NCI-H2196 treated with DMSO at 0.1 percent for 48 hours (cell line): ENCODE results near the gene TWIST2.

Source experiments
- DNase-seq: peaks from one replicate; lab custom pipeline; 2025; ENCODE audit not compliant: unreplicated experiment; lab: John Stamatoyannopoulos, UW

Gene TWIST2

GRCh38 chr2:238847841-238848690 is at the start of gene TWIST2:
Gene TWIST2 (plus strand): TSS chr2:238848085. CDS start chr2:238848216, 131 bp downstream.
- DNase-seq: no peak

GRCh38 chr2:238801791-238802190 is 46.1 kb upstream of the TWIST2 start:
- no peak for DNase-seq

DNA sequence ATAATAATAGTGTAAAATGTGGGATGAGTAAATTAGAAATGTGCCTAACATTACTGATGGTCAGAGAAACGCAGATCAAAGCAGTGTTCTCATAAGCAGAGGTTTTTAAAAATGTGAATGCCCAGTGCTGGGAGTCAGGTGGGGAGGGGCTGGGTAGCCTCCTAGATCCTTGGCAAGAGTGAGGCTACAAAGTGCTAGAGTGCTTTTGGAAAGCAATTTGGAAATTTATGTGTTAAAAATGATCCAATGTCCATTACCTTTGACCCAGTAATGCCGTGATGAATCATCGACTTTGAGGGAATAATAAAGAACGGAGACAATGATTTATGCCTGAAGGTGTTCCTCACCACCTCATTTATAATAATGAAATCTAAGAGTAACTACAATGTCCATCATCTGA is 44.9 kb upstream of the TWIST2 start:
- DNase-seq: no peak

- no peak for DNase-seq
Measured at GRCh38 chr2:238803996-238804870, 43.7 kb upstream of the TWIST2 start.

- no peak for DNase-seq
Measured at GRCh38 chr2:238808761-238809160, 39.1 kb upstream of the TWIST2 start.

- no peak for DNase-seq
Measured at GRCh38 chr2:238810321-238810720, 37.6 kb upstream of the TWIST2 start.

DNA sequence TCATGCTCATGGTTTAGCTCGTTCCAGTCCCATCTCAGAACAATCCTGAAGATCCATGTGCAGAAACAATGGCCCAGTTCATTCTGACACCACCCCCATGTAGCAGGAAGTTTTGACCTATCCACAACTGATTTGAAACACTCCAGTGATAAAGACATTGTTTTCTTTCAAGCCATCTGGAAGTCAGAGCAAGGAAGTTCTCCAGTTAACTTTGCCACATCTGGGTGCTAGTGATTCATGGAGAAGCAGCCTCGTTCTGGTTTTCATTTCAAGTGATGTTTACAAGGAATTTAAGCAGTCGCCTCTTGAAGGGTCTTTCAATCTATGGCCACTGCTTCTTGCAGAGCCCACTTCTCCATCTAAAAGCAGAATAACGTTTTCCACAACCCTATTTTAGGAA is 36.6 kb upstream of the TWIST2 start:
- no peak for DNase-seq

DNA sequence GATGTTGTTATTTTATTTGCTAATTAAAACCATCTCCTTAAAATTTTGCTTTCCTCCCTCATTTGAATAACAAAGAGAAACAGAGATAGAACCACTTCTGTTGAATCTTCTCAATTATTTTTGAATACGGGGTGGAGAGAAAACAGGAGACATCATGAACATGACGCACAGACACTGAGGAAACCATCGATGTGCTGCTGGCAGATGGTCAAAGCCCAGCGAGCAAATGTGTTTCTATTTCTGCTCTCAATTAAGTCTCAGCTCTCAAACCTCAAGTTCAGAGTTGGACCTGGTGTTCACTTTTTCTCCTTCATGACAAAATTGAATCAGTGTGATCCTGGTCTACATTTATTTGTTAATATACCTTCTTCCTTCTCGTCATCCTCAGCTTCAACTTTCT is 36.1 kb upstream of the TWIST2 start:
- no peak for DNase-seq

GRCh38 chr2:238813109-238813508 is 34.8 kb upstream of the TWIST2 start:
- no peak for DNase-seq

DNA sequence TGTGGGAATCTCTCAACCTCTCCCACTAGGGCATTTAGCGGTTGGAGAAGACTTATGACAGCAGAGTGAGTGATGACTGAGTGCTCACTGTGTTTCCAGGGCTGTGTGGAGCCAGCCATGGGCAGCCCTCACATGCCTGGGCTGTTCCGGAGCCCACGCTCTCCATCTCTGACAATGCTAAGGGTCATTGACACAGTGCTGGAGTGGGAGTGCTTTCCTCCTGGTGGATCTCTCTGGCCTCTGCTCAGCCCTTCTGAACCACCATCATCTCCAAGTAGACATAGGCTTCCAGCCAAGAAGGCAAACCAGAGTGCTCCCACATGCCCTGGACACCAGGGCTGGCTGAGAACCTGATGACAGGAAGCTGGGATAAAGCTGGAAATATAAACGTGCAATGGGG is 33.1 kb upstream of the TWIST2 start:
- DNase-seq: no peak

GRCh38 chr2:238816291-238816690 is 31.6 kb upstream of the TWIST2 start:
- no peak for DNase-seq

- no peak for DNase-seq
Measured at GRCh38 chr2:238817382-238817781, 30.5 kb upstream of the TWIST2 start.

DNA sequence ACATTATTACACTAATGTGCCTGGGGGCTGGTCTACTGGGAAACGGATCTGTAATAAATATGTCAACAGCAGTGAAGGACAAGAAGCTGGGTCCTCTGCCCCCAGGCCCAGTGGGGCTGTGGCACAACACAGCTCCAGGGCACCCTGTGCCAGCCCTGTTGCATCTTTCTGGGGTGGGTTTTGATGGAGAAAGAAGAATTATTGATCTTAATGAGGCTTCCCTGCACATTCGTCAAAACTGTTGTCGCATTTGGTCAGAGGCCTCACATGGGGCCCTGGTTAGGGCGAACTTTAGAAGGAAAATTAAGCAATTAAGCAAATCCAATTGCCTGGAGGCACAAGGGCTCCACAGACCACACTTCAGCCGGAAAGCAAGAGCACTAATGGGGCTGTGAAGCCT is 30.0 kb upstream of the TWIST2 start:
- no peak for DNase-seq

GRCh38 chr2:238818561-238818960 is 29.3 kb upstream of the TWIST2 start:
- DNase-seq: no peak

GRCh38 chr2:238820197-238820596 is 27.7 kb upstream of the TWIST2 start:
- no peak for DNase-seq

- no peak for DNase-seq
Measured at GRCh38 chr2:238820916-238821315, 27.0 kb upstream of the TWIST2 start.

GRCh38 chr2:238821391-238821790 is 26.5 kb upstream of the TWIST2 start:
- no peak for DNase-seq

DNA sequence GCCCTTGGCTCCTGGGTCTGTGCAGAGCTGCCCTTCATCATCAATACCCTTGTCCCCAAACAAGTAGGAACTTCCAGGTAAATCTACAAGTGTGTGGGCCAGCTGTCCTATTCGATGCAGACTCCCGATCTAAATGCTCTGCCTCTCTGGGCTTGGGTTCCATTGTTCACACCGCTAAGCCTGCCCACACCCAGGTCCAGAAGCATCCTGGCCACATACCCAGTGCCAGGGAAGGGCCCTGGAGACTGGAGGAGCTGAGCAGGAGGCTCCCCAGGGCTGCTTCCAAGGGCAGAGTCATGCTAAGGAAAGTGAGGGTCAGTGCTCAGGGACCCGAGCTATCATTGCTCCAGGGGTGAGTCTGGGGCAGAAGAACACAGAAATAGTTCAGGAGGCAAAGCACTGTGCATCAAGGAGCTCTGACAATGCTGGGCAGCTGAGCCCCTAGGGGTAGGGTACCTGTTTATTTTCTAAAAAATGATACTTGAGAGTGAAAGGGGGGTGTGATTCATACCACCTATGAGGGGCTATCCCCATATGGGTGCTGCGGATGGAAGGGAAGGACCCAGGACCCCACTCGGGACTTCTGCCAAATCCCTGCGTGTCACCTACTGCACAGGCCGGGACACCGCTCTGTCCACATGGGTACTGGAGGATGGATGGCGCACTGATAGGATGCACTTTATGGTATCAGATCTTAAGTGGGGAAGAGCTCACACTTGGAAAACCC is 25.8 kb upstream of the TWIST2 start:
- DNase-seq: no peak

DNA sequence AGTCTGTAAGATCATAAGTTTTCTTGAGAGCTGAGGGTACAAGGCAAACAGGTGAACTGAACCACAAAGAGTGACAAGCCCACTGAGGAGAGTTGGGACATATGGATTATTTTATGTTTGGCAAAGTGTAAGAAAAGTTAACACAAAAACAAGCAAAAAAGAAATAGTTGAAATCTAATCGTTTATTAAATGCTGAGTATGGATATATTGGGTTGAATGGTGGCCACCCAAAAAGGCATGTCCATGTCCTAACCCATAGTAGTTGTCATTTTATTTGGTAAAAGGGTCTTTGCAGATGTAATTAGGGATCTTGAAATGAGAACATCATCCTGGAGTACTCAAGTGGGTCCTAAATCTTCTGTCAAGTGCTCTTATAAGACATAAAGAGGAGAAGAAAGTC is 24.9 kb upstream of the TWIST2 start:
- DNase-seq: no peak

GRCh38 chr2:238831177-238831576 is 16.7 kb upstream of the TWIST2 start:
- no peak for DNase-seq

GRCh38 chr2:238834982-238835381 is 12.9 kb upstream of the TWIST2 start:
- DNase-seq: no peak
